GM12874 (cell line): Measurements from ENCODE around the gene LDB1.

Experiments used
- TF ChIP-seq, protein P1 (sequence below): IDR thresholded peaks from 2 replicates; pipeline ENCODE4 v1.5.1; 2011; ENCODE audit warnings: low read depth, mild to moderate bottlenecking, control low read depth, low read length, moderate library complexity; ENCODE audit not compliant: insufficient read depth

LDB1 gene

DNA sequence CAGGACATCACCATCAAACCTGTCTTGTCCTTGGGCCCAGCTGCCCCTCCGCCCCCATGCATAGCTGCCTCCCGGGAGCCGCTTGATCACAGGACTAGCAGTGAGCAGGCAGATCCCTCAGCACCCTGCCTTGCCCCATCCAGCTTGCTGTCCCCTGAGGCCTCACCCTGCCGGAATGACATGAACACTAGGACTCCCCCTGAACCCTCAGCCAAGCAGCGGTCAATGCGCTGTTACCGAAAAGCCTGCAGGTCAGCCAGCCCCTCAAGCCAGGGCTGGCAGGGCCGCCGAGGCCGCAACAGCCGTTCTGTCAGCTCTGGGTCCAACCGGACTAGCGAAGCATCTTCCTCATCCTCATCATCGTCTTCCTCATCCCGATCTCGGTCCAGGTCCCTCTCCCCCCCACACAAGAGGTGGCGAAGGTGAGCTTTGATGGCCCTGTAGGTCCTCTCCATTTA is 26.8 kb upstream of the LDB1 start:
- TF ChIP-seq, protein P1, sequence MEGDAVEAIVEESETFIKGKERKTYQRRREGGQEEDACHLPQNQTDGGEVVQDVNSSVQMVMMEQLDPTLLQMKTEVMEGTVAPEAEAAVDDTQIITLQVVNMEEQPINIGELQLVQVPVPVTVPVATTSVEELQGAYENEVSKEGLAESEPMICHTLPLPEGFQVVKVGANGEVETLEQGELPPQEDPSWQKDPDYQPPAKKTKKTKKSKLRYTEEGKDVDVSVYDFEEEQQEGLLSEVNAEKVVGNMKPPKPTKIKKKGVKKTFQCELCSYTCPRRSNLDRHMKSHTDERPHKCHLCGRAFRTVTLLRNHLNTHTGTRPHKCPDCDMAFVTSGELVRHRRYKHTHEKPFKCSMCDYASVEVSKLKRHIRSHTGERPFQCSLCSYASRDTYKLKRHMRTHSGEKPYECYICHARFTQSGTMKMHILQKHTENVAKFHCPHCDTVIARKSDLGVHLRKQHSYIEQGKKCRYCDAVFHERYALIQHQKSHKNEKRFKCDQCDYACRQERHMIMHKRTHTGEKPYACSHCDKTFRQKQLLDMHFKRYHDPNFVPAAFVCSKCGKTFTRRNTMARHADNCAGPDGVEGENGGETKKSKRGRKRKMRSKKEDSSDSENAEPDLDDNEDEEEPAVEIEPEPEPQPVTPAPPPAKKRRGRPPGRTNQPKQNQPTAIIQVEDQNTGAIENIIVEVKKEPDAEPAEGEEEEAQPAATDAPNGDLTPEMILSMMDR, result no peak

DNA sequence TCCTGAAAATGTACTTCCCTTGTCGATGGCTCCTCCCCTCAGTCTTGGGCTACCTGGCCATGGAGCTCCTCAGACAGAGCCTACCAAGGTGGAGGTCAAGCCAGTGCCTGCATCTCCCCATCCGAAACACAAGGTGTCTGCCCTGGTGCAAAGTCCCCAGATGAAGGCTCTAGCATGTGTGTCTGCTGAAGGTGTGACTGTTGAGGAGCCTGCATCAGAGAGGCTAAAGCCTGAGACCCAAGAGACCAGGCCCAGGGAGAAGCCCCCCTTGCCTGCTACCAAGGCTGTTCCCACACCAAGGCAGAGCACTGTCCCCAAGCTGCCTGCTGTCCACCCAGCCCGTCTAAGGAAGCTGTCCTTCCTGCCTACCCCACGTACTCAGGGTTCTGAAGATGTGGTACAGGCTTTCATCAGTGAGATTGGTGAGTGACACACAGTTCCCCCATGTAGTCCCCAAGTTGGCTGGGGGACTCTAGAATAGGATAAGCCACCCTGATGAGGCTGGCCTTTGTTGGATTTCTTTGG is 21.5 kb upstream of the LDB1 start:
- TF ChIP-seq, protein P1, result no peak

DNA sequence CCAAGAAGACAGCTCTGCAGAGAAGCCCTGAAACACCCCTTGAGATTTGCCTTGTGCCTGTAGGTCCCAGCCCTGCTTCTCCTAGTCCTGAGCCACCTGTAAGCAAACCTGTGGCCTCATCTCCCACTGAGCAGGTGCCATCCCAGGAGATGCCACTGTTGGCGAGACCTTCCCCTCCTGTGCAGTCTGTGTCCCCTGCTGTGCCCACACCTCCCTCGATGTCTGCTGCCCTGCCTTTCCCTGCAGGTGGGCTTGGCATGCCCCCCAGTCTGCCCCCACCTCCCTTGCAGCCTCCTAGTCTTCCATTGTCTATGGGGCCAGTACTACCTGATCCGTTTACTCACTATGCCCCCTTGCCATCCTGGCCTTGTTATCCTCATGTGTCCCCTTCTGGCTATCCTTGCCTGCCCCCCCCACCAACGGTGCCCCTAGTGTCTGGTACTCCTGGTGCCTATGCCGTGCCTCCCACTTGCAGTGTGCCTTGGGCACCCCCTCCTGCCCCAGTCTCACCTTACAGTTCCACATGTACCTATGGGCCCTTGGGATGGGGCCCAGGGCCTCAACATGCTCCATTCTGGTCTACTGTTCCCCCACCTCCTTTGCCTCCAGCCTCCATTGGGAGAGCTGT is 20.9 kb upstream of the LDB1 start:
- TF ChIP-seq, protein P1, result no peak

- TF ChIP-seq, protein P1, result no peak
Observed at GRCh38 chr10:102140218-102140617, 20.1 kb upstream of the LDB1 start.

- TF ChIP-seq, protein P1, result no peak
Observed at GRCh38 chr10:102139281-102140110, 19.3 kb upstream of the LDB1 start.

DNA sequence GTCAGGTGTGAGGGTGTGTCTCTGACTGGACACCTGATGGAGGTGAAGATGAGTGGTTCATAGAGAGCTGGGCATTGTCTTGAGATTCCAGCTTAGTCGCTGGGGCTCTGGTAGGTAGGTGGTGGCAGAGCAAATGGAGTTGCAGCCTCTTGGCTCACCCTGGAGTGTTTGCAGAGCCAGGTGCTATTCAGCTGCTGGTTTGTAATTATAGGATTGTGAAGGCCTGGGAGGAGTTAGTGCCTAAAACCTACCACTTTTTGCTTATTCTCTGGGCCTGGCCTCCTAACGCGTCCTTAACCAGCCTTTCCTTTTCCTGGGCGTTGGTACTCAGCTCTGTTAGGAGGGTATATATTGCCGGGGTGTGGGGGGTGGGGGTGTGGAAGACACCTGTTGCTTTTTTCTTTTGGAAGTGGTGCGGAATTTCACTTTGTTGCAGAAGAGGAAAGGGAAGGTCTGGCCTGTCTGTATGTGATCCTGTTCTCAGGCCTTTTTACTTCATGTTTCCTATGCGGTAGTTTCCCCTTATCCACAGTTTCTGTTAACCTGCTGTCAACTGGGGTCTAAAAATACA is 15.9 kb upstream of the LDB1 start:
- TF ChIP-seq, protein P1, result no peak

- TF ChIP-seq, protein P1, result no peak
Observed at GRCh38 chr10:102134416-102134815, 14.2 kb upstream of the LDB1 start.
